HepG2 (cell line): ENCODE measurements around the gene INO80B. TPM values are rescaled to one million over a fixed set of nuclear protein-coding genes. Genes with fewer than 3 reads are reported as not detected.
A peak's percentile ranks its signal among the peaks of the same experiment; 100 is the strongest.

Experiments
- ASH2L ChIP-seq: fragments of 300-600, 200-600 bp; sonication (generic); IDR thresholded peaks from 2 replicates; pipeline ENCODE4 v1.7.0; 2017; ENCODE audit warnings: low read depth, mild to moderate bottlenecking, moderate library complexity, mixed read lengths, low read length; ENCODE audit not compliant: insufficient read length
- CBX2 ChIP-seq, 2 experiments: fragments of 200-600 bp in 1 of 2; sonication (generic); formaldehyde crosslinking in 1 of 2; IDR thresholded peaks; 2 replicates each; pipeline versions ENCODE4 v1.7.0 to v1.8.1; 2018 to 2022; ENCODE audit warnings: low read depth in 2 of 2, low read length in 1 of 2, mild to moderate bottlenecking in 1 of 2, missing genetic modification reagents in 1 of 2
- CC2D1A ChIP-seq: sonication (generic); formaldehyde crosslinking; IDR thresholded peaks from 2 replicates; pipeline ENCODE4 v1.8.1; 2023; ENCODE audit warnings: mild to moderate bottlenecking, missing genetic modification reagents
- FLYWCH1 ChIP-seq: sonication (generic); formaldehyde crosslinking; IDR thresholded peaks from 2 replicates; pipeline ENCODE4 v1.8.1; 2023; ENCODE audit warnings: mild to moderate bottlenecking, missing genetic modification reagents
- FOXO1 ChIP-seq: sonication (generic); formaldehyde crosslinking; IDR thresholded peaks from 2 replicates; pipeline ENCODE4 v1.4.0; 2020; ENCODE audit warnings: missing genetic modification reagents
- IKZF1 ChIP-seq: fragments of 450-650 bp; IDR thresholded peaks from 2 replicates; pipeline ENCODE4 v1.7.1; 2016
- MAZ ChIP-seq, 2 experiments: sonication (generic) in 1 of 2; formaldehyde crosslinking in 1 of 2; IDR thresholded peaks; 2 replicates each; pipeline versions ENCODE4 v1.5.0 to v1.6.1; 2012 to 2020; ENCODE audit warnings: low read depth in 2 of 2, mild to moderate bottlenecking in 2 of 2, borderline replicate concordance in 1 of 2, improper control_type of control experiment in 1 of 2, low read length in 1 of 2, missing genetic modification reagents in 1 of 2, moderate library complexity in 1 of 2
- NCOA5 ChIP-seq: sonication (generic); formaldehyde crosslinking; IDR thresholded peaks from 2 replicates; pipeline ENCODE4 v1.4.0; 2020; ENCODE audit warnings: missing genetic modification reagents
- NONO ChIP-seq, 2 experiments: fragments of 450-650 bp in 1 of 2; sonication (generic) in 1 of 2; formaldehyde crosslinking in 1 of 2; IDR thresholded peaks in 1 of 2; conservative IDR thresholded peaks in 1 of 2; 2 replicates each; pipeline versions ENCODE4 v1.6.1 to v1.8.0; 2017 to 2022; ENCODE audit warnings: mild to moderate bottlenecking in 1 of 2, missing genetic modification reagents in 1 of 2, moderate library complexity in 1 of 2
- ONECUT2 ChIP-seq: sonication (generic); formaldehyde crosslinking; IDR thresholded peaks from 2 replicates; pipeline ENCODE4 v1.4.0; 2020; ENCODE audit warnings: missing genetic modification reagents
- RORA ChIP-seq: sonication (generic); formaldehyde crosslinking; IDR thresholded peaks from 2 replicates; pipeline ENCODE4 v1.5.0; 2020; ENCODE audit warnings: mild to moderate bottlenecking, missing genetic modification reagents, moderate library complexity
- SOX6 ChIP-seq, 2 experiments: fragments of 450-650 bp in 1 of 2; sonication (generic) in 1 of 2; formaldehyde crosslinking in 1 of 2; IDR thresholded peaks; 2 replicates each; pipeline versions ENCODE4 v1.4.0 to v1.6.1; 2017 to 2020; ENCODE audit warnings: antibody characterized with exemption in 1 of 2, mild to moderate bottlenecking in 1 of 2, missing genetic modification reagents in 1 of 2
- ZNF556 ChIP-seq: sonication (generic); formaldehyde crosslinking; IDR thresholded peaks from 2 replicates; pipeline ENCODE4 v1.4.0; 2020; ENCODE audit warnings: mild to moderate bottlenecking, missing genetic modification reagents, borderline replicate concordance
- ZNF614 ChIP-seq: IDR thresholded peaks from 2 replicates; pipeline ENCODE4 v1.6.1; 2018; ENCODE audit warnings: missing biosample characterization, missing genetic modification reagents, inconsistent platforms, borderline replicate concordance
- ZNF749 ChIP-seq: sonication (generic); formaldehyde crosslinking; IDR thresholded peaks from 2 replicates; pipeline ENCODE4 v1.8.0; 2022; ENCODE audit warnings: mild to moderate bottlenecking, missing genetic modification reagents, moderate library complexity, borderline replicate concordance
- polyA plus RNA-seq, 8 experiments: library from polyadenylated mRNA; depleted of rRNA in 3 of 8; stranded (reverse) in 7 of 8; unstranded in 1 of 8; fragments of >200 nt; fragmentation: Illumina TruSeq in 4 of 8; extraction: Trizol in 4 of 8; gene quantifications; 2 replicates each; pipeline versions ENCODE4 v1.2.1 to v1.2.3, GENCODE V29; 2011 to 2016; ENCODE audit warnings: low read depth in 4 of 8, missing spikeins in 1 of 8, mixed read lengths in 1 of 8; ENCODE audit not compliant: insufficient read depth in 1 of 8
- total RNA-seq, 5 experiments: library from RNA; depleted of rRNA; stranded (reverse); fragments of >200 nt; fragmentation: Illumina TruSeq; extraction: Trizol; gene quantifications; 2 replicates each; pipeline ENCODE4 v1.2.3, GENCODE V29; 2016; ENCODE audit warnings: low read depth in 1 of 5
- TF ChIP-seq, protein P1 (sequence below): IDR thresholded peaks from 2 replicates; pipeline ENCODE4 v1.6.1; 2018; ENCODE audit warnings: missing genetic modification reagents, mild to moderate bottlenecking, missing compliant biosample characterization
- TF ChIP-seq, protein P2 (sequence below): sonication (generic); formaldehyde crosslinking; IDR thresholded peaks from 2 replicates; pipeline ENCODE4 v1.4.0; 2020; ENCODE audit warnings: mild to moderate bottlenecking, missing genetic modification reagents
- TF ChIP-seq, protein P3 (sequence below): fragments of 450-650 bp; IDR thresholded peaks from 2 replicates; pipeline ENCODE4 v1.6.1; 2017
- TF ChIP-seq, protein P4 (sequence below): sonication (generic); formaldehyde crosslinking; IDR thresholded peaks from 2 replicates; pipeline ENCODE4 v1.5.0; 2020; ENCODE audit warnings: missing genetic modification reagents
- TF ChIP-seq, protein P5 (sequence below): sonication (generic); formaldehyde crosslinking; IDR thresholded peaks from 2 replicates; pipeline ENCODE4 v1.4.0; 2020; ENCODE audit warnings: mild to moderate bottlenecking, missing genetic modification reagents

Gene INO80B
- total and polyA plus RNA-seq, 2 of the 13 experiments (the other 11 are each of a cell fraction or from before 2014, with no cell fraction given), result 6.2 to 14.5 TPM

DNA sequence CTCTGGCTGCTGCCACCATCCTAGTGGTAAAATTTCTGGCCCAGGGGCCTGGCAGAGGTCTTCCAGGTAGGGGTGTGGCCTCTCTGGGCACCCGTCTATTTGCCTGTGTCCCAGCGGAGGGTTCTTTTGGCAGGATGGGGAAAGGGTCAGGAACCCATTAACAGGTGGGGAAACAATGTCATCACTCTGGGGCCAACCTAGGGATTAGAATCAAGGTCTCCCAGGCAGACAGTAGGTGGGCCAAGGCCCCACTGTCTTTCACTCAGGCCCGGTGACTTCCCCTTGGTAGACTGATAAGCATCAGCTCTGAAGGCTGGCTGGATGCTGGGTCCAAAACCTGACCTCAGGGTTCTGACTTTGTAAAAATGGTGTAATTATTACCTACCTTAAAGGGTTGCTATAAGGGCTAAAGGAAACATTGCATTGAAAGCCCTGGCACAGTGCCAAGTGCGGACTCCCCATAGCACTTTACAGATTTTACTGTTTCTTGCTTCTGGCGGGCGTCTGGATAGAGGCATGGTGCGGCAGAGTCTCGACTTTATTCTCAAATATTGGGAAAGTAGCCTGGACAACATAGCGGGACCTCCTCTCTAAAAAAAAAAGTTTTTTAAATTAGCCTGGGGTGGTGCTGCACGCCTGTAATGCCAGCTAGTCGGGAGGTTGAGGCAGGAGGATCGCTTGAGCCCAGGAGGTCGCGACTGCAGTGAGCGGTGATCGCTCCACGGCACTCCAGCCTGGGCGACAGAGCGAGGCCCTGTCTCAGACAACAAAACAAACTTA lies 42.3 kb downstream of the INO80B start (continued):
- TF ChIP-seq ZNF556, result no peak
- TF ChIP-seq, protein P1, sequence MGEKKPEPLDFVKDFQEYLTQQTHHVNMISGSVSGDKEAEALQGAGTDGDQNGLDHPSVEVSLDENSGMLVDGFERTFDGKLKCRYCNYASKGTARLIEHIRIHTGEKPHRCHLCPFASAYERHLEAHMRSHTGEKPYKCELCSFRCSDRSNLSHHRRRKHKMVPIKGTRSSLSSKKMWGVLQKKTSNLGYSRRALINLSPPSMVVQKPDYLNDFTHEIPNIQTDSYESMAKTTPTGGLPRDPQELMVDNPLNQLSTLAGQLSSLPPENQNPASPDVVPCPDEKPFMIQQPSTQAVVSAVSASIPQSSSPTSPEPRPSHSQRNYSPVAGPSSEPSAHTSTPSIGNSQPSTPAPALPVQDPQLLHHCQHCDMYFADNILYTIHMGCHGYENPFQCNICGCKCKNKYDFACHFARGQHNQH, result peak; percentile 8; the same call in 1 of the 2 replicates
- TF ChIP-seq ONECUT2 (CRISPR knock-in tag), result no peak
- peak; percentile 66; the same call in 1 of the 2 replicates for TF ChIP-seq ZNF749 (CRISPR knock-in tag)
- TF ChIP-seq RORA (CRISPR knock-in tag), result no peak; the same call in 1 of the 2 replicates
- no peak for TF ChIP-seq MAZ (IDR thresholded peaks at IDR 0.05; ENCODE audit: borderline replicate concordance, low read depth, low read length)
- no peak; the same call in 1 of the 2 replicates for TF ChIP-seq MAZ (CRISPR knock-in tag; IDR thresholded peaks at IDR 0.05; ENCODE audit: low read depth)
- no peak for TF ChIP-seq SOX6 (IDR thresholded peaks at IDR 0.05)
- TF ChIP-seq SOX6 (CRISPR knock-in tag; IDR thresholded peaks at IDR 0.05), result peak; percentile 84
- no peak for TF ChIP-seq CBX2 (IDR thresholded peaks at IDR 0.05; ENCODE audit: low read depth, low read length)
- TF ChIP-seq CBX2 (CRISPR knock-in tag; IDR thresholded peaks at IDR 0.05; ENCODE audit: low read depth), result no peak
- TF ChIP-seq, protein P2, sequence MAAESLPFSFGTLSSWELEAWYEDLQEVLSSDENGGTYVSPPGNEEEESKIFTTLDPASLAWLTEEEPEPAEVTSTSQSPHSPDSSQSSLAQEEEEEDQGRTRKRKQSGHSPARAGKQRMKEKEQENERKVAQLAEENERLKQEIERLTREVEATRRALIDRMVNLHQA (CRISPR knock-in tag), result no peak
- TF ChIP-seq, protein P3, sequence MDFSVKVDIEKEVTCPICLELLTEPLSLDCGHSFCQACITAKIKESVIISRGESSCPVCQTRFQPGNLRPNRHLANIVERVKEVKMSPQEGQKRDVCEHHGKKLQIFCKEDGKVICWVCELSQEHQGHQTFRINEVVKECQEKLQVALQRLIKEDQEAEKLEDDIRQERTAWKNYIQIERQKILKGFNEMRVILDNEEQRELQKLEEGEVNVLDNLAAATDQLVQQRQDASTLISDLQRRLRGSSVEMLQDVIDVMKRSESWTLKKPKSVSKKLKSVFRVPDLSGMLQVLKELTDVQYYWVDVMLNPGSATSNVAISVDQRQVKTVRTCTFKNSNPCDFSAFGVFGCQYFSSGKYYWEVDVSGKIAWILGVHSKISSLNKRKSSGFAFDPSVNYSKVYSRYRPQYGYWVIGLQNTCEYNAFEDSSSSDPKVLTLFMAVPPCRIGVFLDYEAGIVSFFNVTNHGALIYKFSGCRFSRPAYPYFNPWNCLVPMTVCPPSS, result no peak
- TF ChIP-seq ZNF614 (CRISPR knock-in tag), result peak; percentile 16; the same call in 1 of the 2 replicates
- TF ChIP-seq, protein P4, sequence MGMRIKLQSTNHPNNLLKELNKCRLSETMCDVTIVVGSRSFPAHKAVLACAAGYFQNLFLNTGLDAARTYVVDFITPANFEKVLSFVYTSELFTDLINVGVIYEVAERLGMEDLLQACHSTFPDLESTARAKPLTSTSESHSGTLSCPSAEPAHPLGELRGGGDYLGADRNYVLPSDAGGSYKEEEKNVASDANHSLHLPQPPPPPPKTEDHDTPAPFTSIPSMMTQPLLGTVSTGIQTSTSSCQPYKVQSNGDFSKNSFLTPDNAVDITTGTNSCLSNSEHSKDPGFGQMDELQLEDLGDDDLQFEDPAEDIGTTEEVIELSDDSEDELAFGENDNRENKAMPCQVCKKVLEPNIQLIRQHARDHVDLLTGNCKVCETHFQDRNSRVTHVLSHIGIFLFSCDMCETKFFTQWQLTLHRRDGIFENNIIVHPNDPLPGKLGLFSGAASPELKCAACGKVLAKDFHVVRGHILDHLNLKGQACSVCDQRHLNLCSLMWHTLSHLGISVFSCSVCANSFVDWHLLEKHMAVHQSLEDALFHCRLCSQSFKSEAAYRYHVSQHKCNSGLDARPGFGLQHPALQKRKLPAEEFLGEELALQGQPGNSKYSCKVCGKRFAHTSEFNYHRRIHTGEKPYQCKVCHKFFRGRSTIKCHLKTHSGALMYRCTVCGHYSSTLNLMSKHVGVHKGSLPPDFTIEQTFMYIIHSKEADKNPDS, result no peak
- TF ChIP-seq, protein P5, sequence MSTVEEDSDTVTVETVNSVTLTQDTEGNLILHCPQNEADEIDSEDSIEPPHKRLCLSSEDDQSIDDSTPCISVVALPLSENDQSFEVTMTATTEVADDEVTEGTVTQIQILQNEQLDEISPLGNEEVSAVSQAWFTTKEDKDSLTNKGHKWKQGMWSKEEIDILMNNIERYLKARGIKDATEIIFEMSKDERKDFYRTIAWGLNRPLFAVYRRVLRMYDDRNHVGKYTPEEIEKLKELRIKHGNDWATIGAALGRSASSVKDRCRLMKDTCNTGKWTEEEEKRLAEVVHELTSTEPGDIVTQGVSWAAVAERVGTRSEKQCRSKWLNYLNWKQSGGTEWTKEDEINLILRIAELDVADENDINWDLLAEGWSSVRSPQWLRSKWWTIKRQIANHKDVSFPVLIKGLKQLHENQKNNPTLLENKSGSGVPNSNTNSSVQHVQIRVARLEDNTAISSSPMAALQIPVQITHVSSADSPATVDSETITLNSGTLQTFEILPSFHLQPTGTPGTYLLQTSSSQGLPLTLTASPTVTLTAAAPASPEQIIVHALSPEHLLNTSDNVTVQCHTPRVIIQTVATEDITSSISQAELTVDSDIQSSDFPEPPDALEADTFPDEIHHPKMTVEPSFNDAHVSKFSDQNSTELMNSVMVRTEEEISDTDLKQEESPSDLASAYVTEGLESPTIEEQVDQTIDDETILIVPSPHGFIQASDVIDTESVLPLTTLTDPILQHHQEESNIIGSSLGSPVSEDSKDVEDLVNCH (CRISPR knock-in tag), result peak; percentile 10; the same call in 1 of the 2 replicates
- TF ChIP-seq ASH2L, result peak; percentile 58
- no peak for TF ChIP-seq CC2D1A (CRISPR knock-in tag)
- peak; percentile 82; the same call in 1 of the 2 replicates for TF ChIP-seq FLYWCH1 (CRISPR knock-in tag)
- no peak for TF ChIP-seq IKZF1
- TF ChIP-seq NCOA5, result no peak
- no peak for TF ChIP-seq FOXO1 (CRISPR knock-in tag)
- no peak for TF ChIP-seq NONO (IDR thresholded peaks at IDR 0.05)
- TF ChIP-seq NONO (CRISPR knock-in tag; conservative IDR thresholded peaks at IDR 0.05), result peak; percentile 82
